ENCODE measurements around the gene AGTRAP. TPM values are rescaled to one million over a fixed set of nuclear protein-coding genes. Genes with fewer than 3 reads are reported as not detected.

AGTRAP gene
- total and polyA plus RNA-seq, 2 of the 8 experiments (the other 6 are each of a cell fraction or from before 2014, with no cell fraction given), result 69.7 to 192 TPM

Other genes starting within 250 kb of the AGTRAP start
- 51.3 and 55.5 TPM in 2 replicates for gene FBXO2, start 81.7 kb upstream of the AGTRAP start, total RNA-seq (2021; fragmentation: NEBNext Ultra II Directional; extraction: Animal tissue kit (Norgen Biotek cat#: 25700))
- 57.9 and 99.1 TPM in 2 replicates for gene FBXO2, start 81.7 kb upstream of the AGTRAP start, polyA plus RNA-seq (2011; rRNA removed)
- gene FBXO44, start 81.3 kb upstream of the AGTRAP start, total RNA-seq (2021; fragmentation: NEBNext Ultra II Directional; extraction: Animal tissue kit (Norgen Biotek cat#: 25700)), result 27.2 and 29.2 TPM in 2 replicates
- gene FBXO44, start 81.3 kb upstream of the AGTRAP start, polyA plus RNA-seq (2011; rRNA removed), result 27.0 and 43.0 TPM in 2 replicates
- gene FBXO6, start 71.9 kb upstream of the AGTRAP start, total RNA-seq (2021; fragmentation: NEBNext Ultra II Directional; extraction: Animal tissue kit (Norgen Biotek cat#: 25700)), result 0.29 and 0.54 TPM in 2 replicates
- gene FBXO6, start 71.9 kb upstream of the AGTRAP start, polyA plus RNA-seq (2011; rRNA removed), result 0.86 and 1.2 TPM in 2 replicates
- 310 and 314 TPM in 2 replicates for gene MAD2L2, start 55.0 kb upstream of the AGTRAP start, total RNA-seq (2021; fragmentation: NEBNext Ultra II Directional; extraction: Animal tissue kit (Norgen Biotek cat#: 25700))
- 469 and 710 TPM in 2 replicates for gene MAD2L2, start 55.0 kb upstream of the AGTRAP start, polyA plus RNA-seq (2011; rRNA removed)
- gene DRAXIN, start 44.4 kb upstream of the AGTRAP start, total RNA-seq (2021; fragmentation: NEBNext Ultra II Directional; extraction: Animal tissue kit (Norgen Biotek cat#: 25700)), result 17.6 and 18.9 TPM in 2 replicates
- gene DRAXIN, start 44.4 kb upstream of the AGTRAP start, polyA plus RNA-seq (2011; rRNA removed), result 4.6 and 4.8 TPM in 2 replicates
- gene C1orf167, start 26.1 kb downstream of the AGTRAP start, total RNA-seq (2021; fragmentation: NEBNext Ultra II Directional; extraction: Animal tissue kit (Norgen Biotek cat#: 25700)), result 0.90 and 1.3 TPM in 2 replicates
- gene C1orf167, start 26.1 kb downstream of the AGTRAP start, polyA plus RNA-seq (2011; rRNA removed), result 0.67 and 0.70 TPM in 2 replicates
- 17.9 and 18.5 TPM in 2 replicates for gene MTHFR, start 69.8 kb downstream of the AGTRAP start, total RNA-seq (2021; fragmentation: NEBNext Ultra II Directional; extraction: Animal tissue kit (Norgen Biotek cat#: 25700))
- gene MTHFR, start 69.8 kb downstream of the AGTRAP start, polyA plus RNA-seq (2011; rRNA removed), result 8.7 and 11.6 TPM in 2 replicates
- gene CLCN6, start 70.1 kb downstream of the AGTRAP start, total RNA-seq (2021; fragmentation: NEBNext Ultra II Directional; extraction: Animal tissue kit (Norgen Biotek cat#: 25700)), result 25.5 and 26.0 TPM in 2 replicates
- gene CLCN6, start 70.1 kb downstream of the AGTRAP start, polyA plus RNA-seq (2011; rRNA removed), result 15.7 and 20.4 TPM in 2 replicates
- not detected in 2 replicates for gene NPPA, start 111.6 kb downstream of the AGTRAP start, total RNA-seq (2021; fragmentation: NEBNext Ultra II Directional; extraction: Animal tissue kit (Norgen Biotek cat#: 25700))
- not detected in 2 replicates for gene NPPA, start 111.6 kb downstream of the AGTRAP start, polyA plus RNA-seq (2011; rRNA removed)
- gene NPPB, start 122.8 kb downstream of the AGTRAP start, total RNA-seq (2021; fragmentation: NEBNext Ultra II Directional; extraction: Animal tissue kit (Norgen Biotek cat#: 25700)), result 0.91 and 1.2 TPM in 2 replicates
- 0.36 and 0.77 TPM in 2 replicates for gene NPPB, start 122.8 kb downstream of the AGTRAP start, polyA plus RNA-seq (2011; rRNA removed)
- 37.9 and 38.8 TPM in 2 replicates for gene KIAA2013, start 190.3 kb downstream of the AGTRAP start, total RNA-seq (2021; fragmentation: NEBNext Ultra II Directional; extraction: Animal tissue kit (Norgen Biotek cat#: 25700))
- 114 and 120 TPM in 2 replicates for gene KIAA2013, start 190.3 kb downstream of the AGTRAP start, polyA plus RNA-seq (2011; rRNA removed)
- 44.9 and 53.4 TPM in 2 replicates for gene PLOD1, start 198.6 kb downstream of the AGTRAP start, total RNA-seq (2021; fragmentation: NEBNext Ultra II Directional; extraction: Animal tissue kit (Norgen Biotek cat#: 25700))
- 51.8 and 68.5 TPM in 2 replicates for gene PLOD1, start 198.6 kb downstream of the AGTRAP start, polyA plus RNA-seq (2011; rRNA removed)
- 58.2 and 62.5 TPM in 2 replicates for gene MFN2, start 244.3 kb downstream of the AGTRAP start, total RNA-seq (2021; fragmentation: NEBNext Ultra II Directional; extraction: Animal tissue kit (Norgen Biotek cat#: 25700))
- 34.0 and 42.0 TPM in 2 replicates for gene MFN2, start 244.3 kb downstream of the AGTRAP start, polyA plus RNA-seq (2011; rRNA removed)

All from H1 (cell line).